ENCODE data around the gene FAM114A2.

DNA sequence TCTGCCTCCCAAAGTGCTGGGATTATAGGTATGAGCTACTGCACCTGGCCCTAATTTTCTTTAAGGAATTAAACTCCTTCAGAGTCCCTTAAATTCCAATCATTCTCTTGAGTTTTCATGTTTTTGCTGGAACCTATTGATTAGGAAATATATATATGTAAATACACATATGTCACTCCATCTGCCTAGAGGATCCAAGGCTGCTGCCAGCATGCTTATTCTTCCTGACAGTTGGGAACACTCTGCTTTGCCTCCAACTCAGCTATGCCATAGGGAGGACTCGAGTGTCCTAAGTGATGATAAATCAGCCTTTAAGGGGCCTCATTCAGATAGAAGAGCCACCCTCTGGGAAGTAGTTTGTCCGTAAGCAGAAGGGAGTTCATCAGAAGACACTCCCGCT, 21.9 kb upstream of the FAM114A2 start:
- TF ChIP-seq POLR2A (IDR thresholded peaks at IDR 0.05): no peak
- TF ChIP-seq, protein P1, sequence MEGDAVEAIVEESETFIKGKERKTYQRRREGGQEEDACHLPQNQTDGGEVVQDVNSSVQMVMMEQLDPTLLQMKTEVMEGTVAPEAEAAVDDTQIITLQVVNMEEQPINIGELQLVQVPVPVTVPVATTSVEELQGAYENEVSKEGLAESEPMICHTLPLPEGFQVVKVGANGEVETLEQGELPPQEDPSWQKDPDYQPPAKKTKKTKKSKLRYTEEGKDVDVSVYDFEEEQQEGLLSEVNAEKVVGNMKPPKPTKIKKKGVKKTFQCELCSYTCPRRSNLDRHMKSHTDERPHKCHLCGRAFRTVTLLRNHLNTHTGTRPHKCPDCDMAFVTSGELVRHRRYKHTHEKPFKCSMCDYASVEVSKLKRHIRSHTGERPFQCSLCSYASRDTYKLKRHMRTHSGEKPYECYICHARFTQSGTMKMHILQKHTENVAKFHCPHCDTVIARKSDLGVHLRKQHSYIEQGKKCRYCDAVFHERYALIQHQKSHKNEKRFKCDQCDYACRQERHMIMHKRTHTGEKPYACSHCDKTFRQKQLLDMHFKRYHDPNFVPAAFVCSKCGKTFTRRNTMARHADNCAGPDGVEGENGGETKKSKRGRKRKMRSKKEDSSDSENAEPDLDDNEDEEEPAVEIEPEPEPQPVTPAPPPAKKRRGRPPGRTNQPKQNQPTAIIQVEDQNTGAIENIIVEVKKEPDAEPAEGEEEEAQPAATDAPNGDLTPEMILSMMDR (IDR thresholded peaks at IDR 0.05): no peak
